Mesenchymal stem cell (in vitro differentiated cells and primary cell): ENCODE data around the gene LAMC3.

Experiments used
- DNase-seq: peaks from one replicate; pipeline ENCODE4 v3.0.0-alpha.2; 2013
- H2AFZ ChIP-seq: one replicate; pipeline ENCODE4 v1.6.1; 2013; ENCODE audit warnings: low read depth, mild to moderate bottlenecking, control low read depth, inconsistent platforms, low read length, moderate library complexity
- H2AK5ac ChIP-seq: 2 replicates; pipeline ENCODE4 v1.6.1; 2013; ENCODE audit warnings: low read length, moderate library complexity, mild to moderate bottlenecking, inconsistent platforms; ENCODE audit not compliant: severe bottlenecking
- H2BK120ac ChIP-seq: one replicate; pipeline ENCODE4 v1.6.1; 2013; ENCODE audit warnings: low read depth, mild to moderate bottlenecking, inconsistent platforms, low read length, moderate library complexity
- H2BK12ac ChIP-seq, 2 experiments: one replicate each; pipeline ENCODE4 v1.6.1; 2013; ENCODE audit warnings: inconsistent platforms in 2 of 2, low read length in 2 of 2, mild to moderate bottlenecking in 2 of 2, moderate library complexity in 2 of 2, control low read depth in 1 of 2
- H2BK15ac ChIP-seq: one replicate; pipeline ENCODE4 v1.6.1; 2013; ENCODE audit warnings: mild to moderate bottlenecking, low read depth, inconsistent platforms; ENCODE audit not compliant: poor library complexity, severe bottlenecking
- H2BK5ac ChIP-seq: 2 replicates; pipeline ENCODE4 v1.6.1; 2013; ENCODE audit warnings: low read depth, mild to moderate bottlenecking, low read length, control low read depth, inconsistent platforms; ENCODE audit not compliant: poor library complexity, severe bottlenecking
- H3K14ac ChIP-seq, 2 experiments: one replicate each; pipeline ENCODE4 v1.6.1; 2013; ENCODE audit warnings: inconsistent platforms in 2 of 2, low read length in 2 of 2, control low read depth in 1 of 2, mild to moderate bottlenecking in 1 of 2, moderate library complexity in 1 of 2
- H3K18ac ChIP-seq, 2 experiments: one replicate each; pipeline ENCODE4 v1.6.1; 2013; ENCODE audit warnings: inconsistent platforms in 2 of 2, low read length in 2 of 2, control low read depth in 1 of 2, low read depth in 1 of 2, mild to moderate bottlenecking in 1 of 2
- H3K23ac ChIP-seq, 2 experiments: one replicate each; pipeline ENCODE4 v1.6.1; 2013; ENCODE audit warnings: inconsistent platforms in 2 of 2, low read length in 2 of 2, mild to moderate bottlenecking in 2 of 2, moderate library complexity in 2 of 2, control low read depth in 1 of 2
- H3K27ac ChIP-seq: 2 replicates; pipeline ENCODE4 v1.5.1; 2013; ENCODE audit warnings: mild to moderate bottlenecking, moderate library complexity, low read length, control low read depth, inconsistent platforms; ENCODE audit not compliant: poor library complexity, severe bottlenecking
- H3K27me3 ChIP-seq, 2 experiments: 2 replicates each; pipeline versions ENCODE4 v1.6.1 to v1.7.0; 2013; ENCODE audit warnings: low read length in 2 of 2, mild to moderate bottlenecking in 2 of 2, moderate library complexity in 2 of 2, control low read depth in 1 of 2, inconsistent platforms in 1 of 2; ENCODE audit not compliant: control insufficient read depth in 1 of 2, insufficient read depth in 1 of 2
- H3K36me3 ChIP-seq, 2 experiments: 2 replicates each; pipeline versions ENCODE4 v1.6.1 to v1.7.0; 2013; ENCODE audit warnings: low read length in 2 of 2, control low read depth in 1 of 2, inconsistent platforms in 1 of 2, low read depth in 1 of 2, mild to moderate bottlenecking in 1 of 2; ENCODE audit not compliant: insufficient read depth in 2 of 2, control insufficient read depth in 1 of 2
- H3K4ac ChIP-seq, 2 experiments: one replicate each; pipeline ENCODE4 v1.6.1; 2013; ENCODE audit warnings: inconsistent platforms in 2 of 2, low read length in 2 of 2, mild to moderate bottlenecking in 2 of 2, moderate library complexity in 2 of 2, control low read depth in 1 of 2, low read depth in 1 of 2
- H3K4me1 ChIP-seq: 2 replicates; pipeline ENCODE4 v1.6.1; 2013; ENCODE audit warnings: low read depth, low read length, control low read depth; ENCODE audit not compliant: control insufficient read depth, insufficient read depth
- H3K4me2 ChIP-seq: 2 replicates; pipeline ENCODE4 v1.6.1; 2013; ENCODE audit warnings: low read length, mild to moderate bottlenecking, inconsistent platforms; ENCODE audit not compliant: poor library complexity, severe bottlenecking
- H3K4me3 ChIP-seq, 2 experiments: 2 replicates each; pipeline versions ENCODE4 v1.5.1 to v1.7.0; 2013; ENCODE audit warnings: low read length in 2 of 2, mild to moderate bottlenecking in 2 of 2, control low read depth in 1 of 2, low read depth in 1 of 2; ENCODE audit not compliant: insufficient read depth in 1 of 2
- H3K79me1 ChIP-seq: replicated peaks from 2 replicates; pipeline ENCODE4 v1.6.1; 2013; ENCODE audit warnings: mild to moderate bottlenecking, control low read depth, low read length, inconsistent platforms; ENCODE audit not compliant: poor library complexity, severe bottlenecking
- H3K9ac ChIP-seq: 2 replicates; pipeline ENCODE4 v1.7.0; 2013; ENCODE audit warnings: mild to moderate bottlenecking, low read length, moderate library complexity
- H3K9me3 ChIP-seq: 2 replicates; pipeline ENCODE4 v1.7.0; 2013; ENCODE audit warnings: mild to moderate bottlenecking, low read length; ENCODE audit not compliant: control insufficient read depth
- H4K8ac ChIP-seq: one replicate; pipeline ENCODE4 v1.6.1; 2013; ENCODE audit warnings: inconsistent platforms, mild to moderate bottlenecking, low read length, moderate library complexity
- H4K91ac ChIP-seq: one replicate; pipeline ENCODE4 v1.6.1; 2013; ENCODE audit warnings: mild to moderate bottlenecking, low read length, inconsistent platforms
- WGBS: methylation state at CpG from one replicate; pipeline ENCODE4 v1.1.7; 2013; ENCODE audit warnings: mixed read lengths; 5-methylcytosine and 5-hydroxymethylcytosine counted together

LAMC3 gene

GRCh38 chr9:131062969-131063368, 54.0 kb downstream of the LAMC3 start:
- Histone ChIP-seq H3K9ac (no peak overlapping the region), H2AFZ (no peak overlapping the region), H3K23ac (no peak overlapping the region), H2BK5ac (no peak overlapping the region), H2AK5ac (no peak overlapping the region), H4K8ac (no peak overlapping the region), H3K4ac (no peak overlapping the region), H3K4me2 (no peak overlapping the region), H3K27me3 (peaks cover 18 to 33% of the 10 kb centered on the region in 2 experiments), H2BK15ac (no peak overlapping the region), H3K36me3 (no peaks in the 10 kb centered on the region), H3K9me3 (no peaks in the 10 kb centered on the region), H3K4me3 (no peak overlapping the region), H3K18ac (no peak overlapping the region), H3K79me1 (no peaks in the 10 kb centered on the region), H2BK12ac (no peak overlapping the region), H3K4me1 (peaks cover 2% of the 10 kb centered on the region), H3K14ac (no peak overlapping the region), H4K91ac (no peak overlapping the region), H3K27ac (no peak overlapping the region), H2BK120ac (no peak overlapping the region)
- no peak for DNase-seq
- WGBS = 89% methylated on average over 8 of the region's 9 CpGs

GRCh38 chr9:131065599-131065998, 56.6 kb downstream of the LAMC3 start:
- Histone ChIP-seq H3K79me1 (no peaks in the 10 kb centered on the region), H3K27me3 (peaks cover 21 to 53% of the 10 kb centered on the region in 2 experiments), H3K4me2 (no peak overlapping the region), H3K9me3 (no peaks in the 10 kb centered on the region), H2BK5ac (no peak overlapping the region), H4K8ac (no peak overlapping the region), H3K14ac (no peak overlapping the region), H2BK12ac (no peak overlapping the region), H3K4me3 (no peak overlapping the region), H4K91ac (no peak overlapping the region), H2AK5ac (no peak overlapping the region), H3K36me3 (no peaks in the 10 kb centered on the region), H3K4me1 (no peaks in the 10 kb centered on the region), H3K27ac (no peak overlapping the region), H3K23ac (no peak overlapping the region), H2BK15ac (no peak overlapping the region), H3K18ac (no peak overlapping the region), H3K4ac (no peak overlapping the region), H2BK120ac (no peak overlapping the region), H2AFZ (no peak overlapping the region), H3K9ac (no peak overlapping the region)
- 92% methylated on average over 7 of the region's 7 CpGs for WGBS
- no peak for DNase-seq

- H4K91ac ChIP-seq = no peak overlapping the region
- 71% methylated on average over 9 of the region's 9 CpGs for WGBS
- H2BK5ac ChIP-seq = no peak overlapping the region
- no peak overlapping the region for H3K4me2 ChIP-seq
- H3K27me3 ChIP-seq = peaks cover 26 to 67% of the 10 kb centered on the region in 2 experiments
- no peak overlapping the region for H4K8ac ChIP-seq
- DNase-seq = no peak
- no peak overlapping the region for H3K4me3 ChIP-seq
- no peak overlapping the region for H2BK15ac ChIP-seq
- no peak overlapping the region for H2AK5ac ChIP-seq
- H3K9me3 ChIP-seq = no peaks in the 10 kb centered on the region
- H3K4me1 ChIP-seq = no peaks in the 10 kb centered on the region
- no peak overlapping the region for H3K9ac ChIP-seq
- H2BK120ac ChIP-seq = no peak overlapping the region
- H3K23ac ChIP-seq = no peak overlapping the region
- no peaks in the 10 kb centered on the region for H3K36me3 ChIP-seq
- H3K4ac ChIP-seq = no peak overlapping the region
- no peak overlapping the region for H3K14ac ChIP-seq
- no peak overlapping the region for H3K18ac ChIP-seq
- H3K79me1 ChIP-seq = no peaks in the 10 kb centered on the region
- H2AFZ ChIP-seq = no peak overlapping the region
- H3K27ac ChIP-seq = no peak overlapping the region
- H2BK12ac ChIP-seq = no peak overlapping the region
These were observed 58.7 kb downstream of the LAMC3 start for GRCh38 chr9:131067625-131068024.

- Histone ChIP-seq H2AK5ac (no peak overlapping the region), H3K27ac (no peak overlapping the region), H3K36me3 (no peaks in the 10 kb centered on the region), H3K9ac (no peak overlapping the region), H3K79me1 (no peaks in the 10 kb centered on the region), H2BK15ac (no peak overlapping the region), H3K18ac (no peak overlapping the region), H3K4ac (no peak overlapping the region), H3K4me3 (no peak overlapping the region), H2BK12ac (no peak overlapping the region), H3K9me3 (no peaks in the 10 kb centered on the region), H2BK120ac (no peak overlapping the region), H2BK5ac (no peak overlapping the region), H3K4me1 (no peaks in the 10 kb centered on the region), H3K14ac (no peak overlapping the region), H4K8ac (no peak overlapping the region), H2AFZ (no peak overlapping the region), H3K27me3 (peaks cover 26 to 68% of the 10 kb centered on the region in 2 experiments), H3K23ac (no peak overlapping the region), H4K91ac (no peak overlapping the region), H3K4me2 (no peak overlapping the region)
- no peak for DNase-seq
- WGBS = 73% methylated on average over 14 of the region's 14 CpGs
These were observed 59.3 kb downstream of the LAMC3 start for GRCh38 chr9:131068076-131068816.
